ENCODE measurements around the gene LRP2. TPM values are rescaled to one million over a fixed set of nuclear protein-coding genes. Genes with fewer than 3 reads are reported as not detected.
"Not testable (repeated sequence)": the region's sequence is repeated elsewhere in the genome, so short reads cannot be mapped to it uniquely, and the experiment has no call there.

Gene LRP2
- 53.3 TPM for polyA plus RNA-seq (2013, experiment 1 of 2)
- polyA plus RNA-seq (2013, experiment 2 of 2) = 53.2 TPM

- DNase-seq (ENCODE audit: low spot score) = peak; percentile 50
Measured at GRCh38 chr2:169362118-169362893, at the start of gene LRP2. Gene LRP2, minus strand, starts transcription at chr2:169362534. Its CDS starts 135 bp downstream, at chr2:169362399.

GRCh38 chr2:169406891-169407290 is 44.6 kb upstream of the LRP2 start:
- Histone ChIP-seq H4K8ac (ENCODE audit: low read depth, low read length) (no peak overlapping the region), H3K27ac (replicated peaks; ENCODE audit: low read length) (no peak overlapping the region), H3K36me3 (replicated peaks in 1 of 2; ENCODE audit: control insufficient read depth in 2 of 2, insufficient read depth in 2 of 2, low read length in 2 of 2) (no peaks in the 10 kb centered on the region), H2BK5ac (ENCODE audit: low read length) (no peak overlapping the region), H2BK120ac (ENCODE audit: low read depth, low read length) (no peak overlapping the region), H3K27me3 (ENCODE audit: control insufficient read depth in 3 of 3, insufficient read depth in 3 of 3, low read depth in 1 of 3, low read length in 3 of 3) (peaks cover 0 to 10% (median 0%) of the 10 kb centered on the region in 3 experiments), H3K18ac (ENCODE audit: low read length) (no peak overlapping the region), H3K23ac (ENCODE audit: low read depth, low read length, poor library complexity) (no peak overlapping the region), H3K4me2 (ENCODE audit: insufficient read depth, low read length, poor library complexity, severe bottlenecking) (no peak overlapping the region), H3K4me3 (ENCODE audit: low read length in 2 of 2) (no peak overlapping the region), H3K4ac (ENCODE audit: low read length) (no peak overlapping the region), H3K4me1 (ENCODE audit: control insufficient read depth in 2 of 2, insufficient read depth in 1 of 2, low read depth in 1 of 2, low read length in 2 of 2) (no peaks in the 10 kb centered on the region), H3K79me1 (ENCODE audit: low read depth, low read length) (no peaks in the 10 kb centered on the region), H2BK15ac (ENCODE audit: low read length) (no peak overlapping the region), H4K91ac (ENCODE audit: low read depth, low read length, poor library complexity) (no peak overlapping the region), H3K9me3 (replicated peaks in 1 of 2; ENCODE audit: control insufficient read depth in 2 of 2, insufficient read depth in 1 of 2, low read depth in 1 of 2, low read length in 2 of 2) (no peaks in the 10 kb centered on the region), H2AFZ (ENCODE audit: low read length) (no peak overlapping the region), H2AK5ac (ENCODE audit: low read depth, low read length) (no peak overlapping the region), H2BK12ac (ENCODE audit: low read length) (no peak overlapping the region), H3K9ac (ENCODE audit: low read depth, low read length, poor library complexity) (no peak overlapping the region), H3K14ac (ENCODE audit: low read length) (no peak overlapping the region)
- WGBS, 2 donors (ENCODE audit: extremely low coverage in 2 of 2, insufficient read length in 2 of 2, insufficient replicate concordance in 1 of 2) = no CpG with 5 or more reads among the region's 3 CpGs
- DNase-seq (ENCODE audit: low spot score) = no peak

More at GRCh38 chr2:169362118-169362893, at the start of gene LRP2:
- Histone ChIP-seq H3K27me3 (ENCODE audit: control insufficient read depth in 3 of 3, insufficient read depth in 3 of 3, low read depth in 1 of 3, low read length in 3 of 3) (peaks cover 0 to 4% (median 0%) of the 10 kb centered on the region in 3 experiments), H2BK15ac (ENCODE audit: low read length) (peak within 1 kb of the TSS; percentile 63), H3K79me1 (ENCODE audit: low read depth, low read length) (peaks cover 7% of the 10 kb centered on the region), H2BK5ac (ENCODE audit: low read length) (peak within 1 kb of the TSS; percentile 63), H3K27ac (replicated peaks; ENCODE audit: low read length) (peak within 1 kb of the TSS; percentile 94), H3K4me3 (ENCODE audit: low read length in 2 of 2) (peak within 1 kb of the TSS; percentile 85 to 99), H3K18ac (ENCODE audit: low read length) (peak within 1 kb of the TSS; percentile 99), H4K91ac (ENCODE audit: low read depth, low read length, poor library complexity) (peak within 1 kb of the TSS; percentile 86), H3K14ac (ENCODE audit: low read length) (peak within 1 kb of the TSS; percentile 100), H2AK5ac (ENCODE audit: low read depth, low read length) (peak within 1 kb of the TSS; percentile 93), H3K9me3 (replicated peaks in 1 of 2; ENCODE audit: control insufficient read depth in 2 of 2, insufficient read depth in 1 of 2, low read depth in 1 of 2, low read length in 2 of 2) (no peaks in the 10 kb centered on the region), H3K4ac (ENCODE audit: low read length) (peak within 1 kb of the TSS; percentile 96), H2BK120ac (ENCODE audit: low read depth, low read length) (peak within 1 kb of the TSS; percentile 98), H3K4me2 (ENCODE audit: insufficient read depth, low read length, poor library complexity, severe bottlenecking) (peak within 1 kb of the TSS; percentile 99), H3K23ac (ENCODE audit: low read depth, low read length, poor library complexity) (peak within 1 kb of the TSS; percentile 94), H2BK12ac (ENCODE audit: low read length) (peak within 1 kb of the TSS; percentile 97), H3K4me1 (ENCODE audit: control insufficient read depth in 2 of 2, insufficient read depth in 1 of 2, low read depth in 1 of 2, low read length in 2 of 2) (peaks cover 17 to 27% of the 10 kb centered on the region in 2 donors), H3K36me3 (replicated peaks in 1 of 2; ENCODE audit: control insufficient read depth in 2 of 2, insufficient read depth in 2 of 2, low read length in 2 of 2) (peaks cover 2 to 14% of the 10 kb centered on the region in 2 donors), H4K8ac (ENCODE audit: low read depth, low read length) (peak within 1 kb of the TSS; percentile 73), H2AFZ (ENCODE audit: low read length) (peak within 1 kb of the TSS; percentile 95), H3K9ac (ENCODE audit: low read depth, low read length, poor library complexity) (peak within 1 kb of the TSS; percentile 100)
- WGBS, 2 donors (ENCODE audit: extremely low coverage in 2 of 2, insufficient read length in 2 of 2, insufficient replicate concordance in 1 of 2) = no CpG with 5 or more reads among the region's 75 CpGs

GRCh38 chr2:169399491-169399890 is 37.2 kb upstream of the LRP2 start:
- not testable (repeated sequence) for H2BK120ac ChIP-seq (ENCODE audit: low read depth, low read length); H2BK15ac ChIP-seq (ENCODE audit: low read length)

GRCh38 chr2:169397697-169398096 is 35.4 kb upstream of the LRP2 start:
- Histone ChIP-seq H2BK12ac (ENCODE audit: low read length) (no peak overlapping the region), H3K18ac (ENCODE audit: low read length) (no peak overlapping the region), H3K27ac (replicated peaks; ENCODE audit: low read length) (no peak overlapping the region), H3K4me2 (ENCODE audit: insufficient read depth, low read length, poor library complexity, severe bottlenecking) (no peak overlapping the region), H2AK5ac (ENCODE audit: low read depth, low read length) (no peak overlapping the region), H2BK120ac (ENCODE audit: low read depth, low read length) (no peak overlapping the region), H3K9ac (ENCODE audit: low read depth, low read length, poor library complexity) (no peak overlapping the region), H3K36me3 (replicated peaks in 1 of 2; ENCODE audit: control insufficient read depth in 2 of 2, insufficient read depth in 2 of 2, low read length in 2 of 2) (no peaks in the 10 kb centered on the region), H2BK5ac (ENCODE audit: low read length) (no peak overlapping the region), H3K4ac (ENCODE audit: low read length) (no peak overlapping the region), H3K27me3 (ENCODE audit: control insufficient read depth in 3 of 3, insufficient read depth in 3 of 3, low read depth in 1 of 3, low read length in 3 of 3) (no peaks in the 10 kb centered on the region), H3K9me3 (replicated peaks in 1 of 2; ENCODE audit: control insufficient read depth in 2 of 2, insufficient read depth in 1 of 2, low read depth in 1 of 2, low read length in 2 of 2) (no peaks in the 10 kb centered on the region), H3K23ac (ENCODE audit: low read depth, low read length, poor library complexity) (no peak overlapping the region), H2AFZ (ENCODE audit: low read length) (no peak overlapping the region), H3K14ac (ENCODE audit: low read length) (no peak overlapping the region), H3K79me1 (ENCODE audit: low read depth, low read length) (no peaks in the 10 kb centered on the region), H4K91ac (ENCODE audit: low read depth, low read length, poor library complexity) (no peak overlapping the region), H2BK15ac (ENCODE audit: low read length) (no peak overlapping the region), H4K8ac (ENCODE audit: low read depth, low read length) (no peak overlapping the region), H3K4me1 (ENCODE audit: control insufficient read depth in 2 of 2, insufficient read depth in 1 of 2, low read depth in 1 of 2, low read length in 2 of 2) (peaks cover 0 to 4% of the 10 kb centered on the region in 2 donors), H3K4me3 (ENCODE audit: low read length in 2 of 2) (no peak overlapping the region)
- no peak for DNase-seq (ENCODE audit: low spot score)
- no CpG with 5 or more reads among the region's 2 CpGs for WGBS, 2 donors (ENCODE audit: extremely low coverage in 2 of 2, insufficient read length in 2 of 2, insufficient replicate concordance in 1 of 2)

More at GRCh38 chr2:169399491-169399890, 37.2 kb upstream of the LRP2 start:
- not testable (repeated sequence) for H2AK5ac ChIP-seq (ENCODE audit: low read depth, low read length); H3K27me3 ChIP-seq (ENCODE audit: control insufficient read depth in 3 of 3, insufficient read depth in 3 of 3, low read depth in 1 of 3, low read length in 3 of 3); H3K9ac ChIP-seq (ENCODE audit: low read depth, low read length, poor library complexity); H3K79me1 ChIP-seq (ENCODE audit: low read depth, low read length); H3K4me2 ChIP-seq (ENCODE audit: insufficient read depth, low read length, poor library complexity, severe bottlenecking); H3K9me3 ChIP-seq (replicated peaks in 1 of 2; ENCODE audit: control insufficient read depth in 2 of 2, insufficient read depth in 1 of 2, low read depth in 1 of 2, low read length in 2 of 2); H4K91ac ChIP-seq (ENCODE audit: low read depth, low read length, poor library complexity); H3K18ac ChIP-seq (ENCODE audit: low read length); H3K4me3 ChIP-seq (ENCODE audit: low read length in 2 of 2); H2BK12ac ChIP-seq (ENCODE audit: low read length); DNase-seq (ENCODE audit: low spot score); H3K4me1 ChIP-seq (ENCODE audit: control insufficient read depth in 2 of 2, insufficient read depth in 1 of 2, low read depth in 1 of 2, low read length in 2 of 2); H2AFZ ChIP-seq (ENCODE audit: low read length); H4K8ac ChIP-seq (ENCODE audit: low read depth, low read length); H3K14ac ChIP-seq (ENCODE audit: low read length); H2BK5ac ChIP-seq (ENCODE audit: low read length); H3K4ac ChIP-seq (ENCODE audit: low read length); H3K27ac ChIP-seq (replicated peaks; ENCODE audit: low read length); H3K23ac ChIP-seq (ENCODE audit: low read depth, low read length, poor library complexity); H3K36me3 ChIP-seq (replicated peaks in 1 of 2; ENCODE audit: control insufficient read depth in 2 of 2, insufficient read depth in 2 of 2, low read length in 2 of 2)
- WGBS, 2 donors (ENCODE audit: extremely low coverage in 2 of 2, insufficient read length in 2 of 2, insufficient replicate concordance in 1 of 2) = no CpG with 5 or more reads among the region's 13 CpGs

All from neuronal stem cell (in vitro differentiated cells).